GM21619 (cell line): Measurements from ENCODE around the gene LSR.
"Not testable (repeated sequence)": the region's sequence is repeated elsewhere in the genome, so short reads cannot be mapped to it uniquely, and the experiment has no call there.

Experiments used
- ATAC-seq: cut with Tn5 transposase; IDR thresholded peaks from one replicate; pipeline ENCODE4 v1.9.1; 2021; ENCODE audit not compliant: unreplicated experiment

Gene LSR

DNA sequence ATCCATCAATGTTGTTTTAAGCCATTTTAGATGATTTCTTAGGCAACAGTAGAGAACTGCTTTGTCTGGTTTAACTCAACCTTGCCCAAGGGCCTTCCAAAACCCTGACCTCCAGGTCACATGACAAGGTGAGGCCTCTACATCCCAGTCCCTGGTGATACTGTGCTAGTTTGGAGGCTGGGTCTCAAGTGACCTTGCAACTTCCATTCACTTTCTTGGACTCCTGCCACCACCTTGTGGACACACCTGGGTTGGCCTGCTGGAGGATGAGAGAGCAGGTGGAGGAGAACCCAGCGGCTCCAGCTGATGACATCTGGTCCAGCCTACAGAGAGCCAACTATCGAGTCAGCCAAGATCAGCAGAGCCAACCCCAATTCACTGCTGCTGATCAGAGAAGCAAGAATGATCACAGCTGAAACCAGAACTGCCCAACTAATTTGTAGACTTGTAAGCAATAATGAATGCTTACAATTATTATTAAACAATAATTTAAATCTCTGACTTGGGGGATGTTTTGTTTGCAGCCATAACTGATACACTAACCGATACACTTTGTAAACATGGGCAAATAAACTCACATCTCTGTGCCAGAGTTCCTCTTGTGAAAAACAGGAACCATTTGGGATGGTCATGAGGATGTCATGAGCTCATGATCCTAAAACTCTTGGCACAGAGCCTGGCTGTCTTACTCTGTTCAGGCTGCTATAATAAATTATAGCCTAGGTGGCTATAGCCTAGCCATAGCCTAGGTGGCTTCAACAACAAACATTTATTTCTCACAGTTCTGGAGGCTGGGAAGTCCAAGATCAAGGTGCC is 31.8 kb upstream of the LSR start:
- ATAC-seq, result no peak

DNA sequence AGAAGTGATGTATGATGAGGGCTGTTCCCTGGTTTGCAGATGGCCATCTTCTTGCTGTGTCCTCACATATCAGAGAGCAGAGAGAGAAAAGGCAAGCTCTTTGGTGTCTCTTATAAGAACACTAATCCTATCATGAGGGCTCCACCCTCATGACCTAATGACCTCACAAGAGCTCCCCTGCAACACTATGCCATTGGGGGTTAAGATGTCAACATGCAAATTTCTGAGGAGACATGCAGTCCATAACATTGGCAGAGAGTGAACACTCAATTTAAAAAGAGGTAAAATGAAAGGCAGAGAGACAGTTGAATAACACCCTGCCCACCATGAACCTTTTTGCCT is 31.2 kb upstream of the LSR start:
- ATAC-seq, result no peak

DNA sequence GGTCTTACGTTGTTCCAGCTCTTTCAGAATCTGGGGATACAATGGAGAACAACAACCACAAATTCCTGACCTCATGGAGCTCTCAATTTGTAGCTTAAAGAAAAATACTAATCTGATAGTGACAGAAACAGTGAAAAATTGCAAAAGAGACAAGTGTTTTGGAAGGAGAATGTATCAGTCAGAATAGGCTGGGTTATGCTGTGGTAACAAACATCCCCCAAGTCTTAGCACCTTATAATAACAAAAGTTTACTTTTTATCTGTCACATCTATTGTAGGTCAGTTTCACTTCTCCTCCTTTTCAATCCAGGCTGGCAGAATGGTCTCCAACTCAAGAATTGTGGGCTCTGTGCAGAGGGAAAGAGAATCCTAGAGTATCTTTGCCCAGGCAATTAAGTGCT is 29.8 kb upstream of the LSR start:
- ATAC-seq, result no peak

DNA sequence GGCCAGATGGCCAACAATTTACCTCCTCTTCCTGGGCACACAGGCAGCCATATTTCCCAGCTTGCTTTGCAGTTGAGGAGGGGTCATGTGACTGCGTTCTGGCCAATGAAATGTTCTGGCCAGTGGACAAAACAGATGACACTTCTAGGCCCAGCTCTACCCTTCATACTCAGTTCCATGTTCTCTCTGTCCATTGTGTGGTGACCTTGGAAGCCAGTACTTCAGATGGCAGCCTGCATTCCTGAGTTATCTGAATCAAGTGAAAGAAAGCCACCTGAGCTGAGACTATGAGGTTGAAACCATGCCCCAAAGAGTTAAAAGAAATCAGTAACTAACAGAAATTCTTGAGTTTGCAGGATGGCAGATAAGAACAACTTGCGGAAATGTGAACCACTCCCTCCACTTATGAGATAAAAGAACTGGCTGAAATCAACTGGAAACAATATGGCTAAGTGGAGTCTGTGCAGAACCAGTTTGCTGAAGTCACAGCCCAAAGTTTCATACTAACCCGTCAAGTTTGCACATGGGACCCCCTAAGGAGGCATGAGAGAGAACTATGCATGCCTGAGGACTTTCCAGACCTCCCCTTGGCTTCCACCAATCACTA is 28.4 kb upstream of the LSR start:
- no peak for ATAC-seq

DNA sequence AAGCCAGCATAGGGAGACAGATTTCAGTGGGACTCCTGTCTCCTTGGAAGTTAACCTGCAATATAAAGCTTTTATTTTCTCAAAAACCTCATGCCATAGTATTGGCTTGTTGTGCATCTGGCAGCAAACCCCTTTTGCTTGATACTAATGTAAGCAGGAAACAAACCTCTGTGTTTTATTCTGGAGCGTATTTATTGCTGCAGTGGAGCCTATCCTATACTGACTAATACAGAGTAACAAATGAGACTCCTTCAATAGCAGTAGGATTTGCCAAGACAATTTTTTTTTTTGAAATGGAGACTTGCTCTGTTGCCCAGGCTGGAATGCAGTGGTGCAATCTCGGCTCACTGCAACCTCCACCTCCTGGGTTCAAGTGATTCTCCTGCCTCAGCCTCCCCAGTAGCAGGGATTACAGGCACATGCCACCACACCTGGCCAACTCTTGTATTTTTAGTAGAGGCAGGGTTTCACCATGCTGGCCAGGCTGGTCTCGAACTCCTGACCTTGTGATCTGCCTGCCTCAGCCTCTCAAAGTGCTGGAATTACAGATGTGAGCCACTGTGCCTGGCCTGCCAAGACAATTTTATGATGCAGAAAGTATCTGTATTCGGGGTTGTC is 27.7 kb upstream of the LSR start:
- not testable (repeated sequence) for ATAC-seq

DNA sequence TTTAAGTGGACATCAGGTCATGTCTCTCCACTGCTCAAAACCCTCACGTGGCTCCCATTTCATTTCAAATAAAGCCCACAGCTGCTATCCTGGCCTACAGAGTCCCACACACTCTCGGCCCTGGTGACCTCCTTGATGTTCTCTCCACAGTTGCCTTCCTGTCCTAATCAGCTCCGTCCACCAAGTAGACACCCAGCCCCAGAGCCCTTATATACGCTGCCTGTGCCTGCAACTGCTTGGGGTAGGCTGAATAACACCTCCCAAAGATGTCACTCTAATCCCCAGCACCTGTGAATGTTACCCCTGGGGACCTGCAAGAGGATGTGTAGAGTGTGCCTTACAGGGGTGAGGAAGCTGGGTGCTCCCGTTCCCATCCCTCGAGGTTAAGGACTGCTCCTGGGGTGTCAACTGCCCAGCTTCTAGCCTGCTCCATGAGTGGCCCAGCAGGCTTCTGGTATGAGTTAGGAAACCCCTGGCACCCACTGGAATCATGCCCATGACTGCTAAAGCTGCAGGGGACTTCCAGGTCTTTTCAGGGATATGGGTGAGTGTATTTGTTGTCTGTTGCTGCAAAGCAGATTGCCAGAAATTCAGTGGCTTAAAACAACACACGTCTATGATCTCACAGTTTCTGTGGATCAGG is 26.3 kb upstream of the LSR start:
- no peak for ATAC-seq

DNA sequence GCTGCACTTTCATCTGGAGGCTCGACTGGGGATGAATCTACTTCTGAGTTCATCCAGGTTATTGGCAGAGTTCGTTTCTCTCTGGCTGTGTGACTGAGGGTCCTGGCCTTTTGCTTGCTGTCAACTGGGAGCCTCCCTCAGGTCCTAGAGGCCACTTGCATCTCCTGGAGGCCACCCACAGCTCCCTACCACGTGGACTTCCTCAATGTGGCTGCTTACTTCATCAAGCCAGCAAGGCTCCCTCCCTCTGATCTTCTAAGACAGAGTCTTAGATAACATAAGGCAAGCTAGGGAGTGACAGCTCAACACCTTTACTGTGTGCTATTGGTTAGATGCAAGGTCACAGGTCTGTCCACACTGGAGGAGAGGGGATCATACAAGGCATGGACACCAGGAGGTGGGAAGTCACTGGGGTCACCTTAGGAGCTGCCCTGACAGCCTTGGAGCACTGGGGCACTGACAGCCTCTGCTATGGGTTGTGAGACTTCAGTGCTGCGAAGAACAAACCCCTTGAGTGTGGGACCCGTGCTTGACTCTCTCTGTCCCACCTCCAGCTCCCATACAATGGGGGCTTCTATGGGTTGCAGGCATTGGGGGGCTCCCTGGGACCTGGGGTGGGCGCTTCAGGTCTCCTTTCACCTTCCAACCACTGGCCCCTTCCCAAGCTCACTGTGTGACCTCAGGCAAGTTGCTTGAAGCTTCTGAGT is 25.6 kb upstream of the LSR start:
- no peak for ATAC-seq

DNA sequence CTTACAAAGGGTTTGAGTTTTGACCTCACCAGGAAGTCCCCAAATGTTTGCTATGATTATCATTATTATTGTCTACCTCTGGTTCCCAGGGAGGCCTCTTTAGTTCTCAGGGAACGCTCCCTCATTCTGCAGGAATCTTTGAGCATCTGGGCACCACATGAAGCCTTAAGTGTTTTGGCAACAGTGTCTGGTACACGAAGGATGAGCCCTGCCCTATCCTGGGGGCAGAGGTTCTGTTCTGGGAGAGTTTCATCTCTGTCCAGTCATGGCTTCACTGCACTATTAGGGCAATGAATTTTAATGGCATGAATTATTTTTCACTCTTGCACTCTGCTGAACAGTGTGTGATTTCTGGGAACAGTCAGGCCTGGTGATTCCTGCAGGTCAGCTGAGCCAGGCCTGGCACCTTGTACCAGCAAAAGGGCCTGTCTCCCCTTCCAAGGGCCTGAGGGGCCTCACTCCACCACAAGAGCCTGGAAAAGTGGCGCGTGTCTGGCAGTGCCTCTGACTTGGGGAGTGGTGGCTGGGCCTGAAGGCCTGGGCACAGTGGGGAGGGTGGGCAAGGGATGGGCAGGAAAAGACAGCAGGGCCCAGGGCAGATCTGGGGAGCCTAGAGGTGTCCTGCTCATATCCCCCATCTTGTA is 24.8 kb upstream of the LSR start:
- ATAC-seq, result no peak

DNA sequence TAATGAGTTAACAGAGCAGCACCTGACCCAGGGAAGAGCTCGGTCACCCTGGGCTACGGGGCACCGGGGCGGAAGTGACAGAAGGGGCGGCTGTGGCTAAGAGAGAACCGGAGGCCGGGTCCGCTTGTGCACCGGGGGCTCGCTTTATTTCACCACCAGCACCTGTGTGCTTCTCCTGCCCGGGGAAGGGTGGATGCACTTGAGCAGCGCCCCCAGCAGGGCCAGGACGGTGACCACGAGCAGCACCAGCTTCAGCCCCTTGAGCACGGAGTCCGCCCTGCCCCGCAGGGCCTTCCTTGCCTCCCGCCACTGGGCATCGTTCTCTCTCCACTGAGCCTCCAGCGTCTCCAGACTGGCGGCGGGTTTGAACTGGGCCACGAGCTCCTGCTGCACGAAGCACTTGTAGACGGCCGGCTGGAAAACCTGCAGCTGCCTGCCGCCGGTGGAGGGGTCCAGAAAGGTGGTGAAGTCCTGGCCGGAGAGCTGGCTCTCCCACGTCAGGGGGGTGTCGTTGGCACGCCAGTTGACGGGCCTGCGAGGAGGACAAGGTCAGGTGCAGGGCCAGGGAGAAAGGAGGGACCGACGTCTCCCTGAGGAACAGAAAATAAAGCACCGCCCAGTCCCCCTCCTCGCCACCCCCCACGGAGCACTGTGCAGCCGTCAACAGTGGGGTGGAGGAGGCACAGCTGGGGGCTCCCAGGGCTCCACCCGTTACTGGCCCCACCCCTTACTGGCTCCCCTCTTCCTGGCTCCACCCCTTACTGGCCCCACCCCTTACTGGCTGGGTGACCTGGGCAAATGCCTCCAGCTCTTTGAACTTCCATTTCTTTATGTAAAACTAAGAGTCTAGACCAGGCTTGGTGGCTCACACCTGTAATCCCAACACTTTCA is 23.9 kb upstream of the LSR start:
- no peak for ATAC-seq

DNA sequence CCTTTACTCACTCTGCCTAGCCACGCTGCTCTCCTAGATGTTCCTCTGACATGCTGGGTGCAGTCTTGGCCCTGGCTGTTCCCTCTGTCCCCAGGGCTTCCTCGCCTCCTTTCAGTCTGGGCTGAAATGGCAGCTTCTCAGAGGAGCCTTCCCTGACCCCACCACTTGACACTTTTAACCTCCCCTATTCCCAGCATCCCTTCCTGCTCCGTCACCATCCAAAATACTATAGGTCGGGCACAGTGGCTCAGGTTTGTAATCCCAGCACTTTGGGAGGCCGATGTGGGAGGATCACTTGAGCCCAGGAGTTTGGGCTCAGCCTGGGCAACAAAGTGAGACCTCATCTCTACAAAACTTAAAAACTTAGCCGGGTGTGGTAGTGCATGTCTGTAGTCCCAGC is 22.9 kb upstream of the LSR start:
- ATAC-seq, result no peak

DNA sequence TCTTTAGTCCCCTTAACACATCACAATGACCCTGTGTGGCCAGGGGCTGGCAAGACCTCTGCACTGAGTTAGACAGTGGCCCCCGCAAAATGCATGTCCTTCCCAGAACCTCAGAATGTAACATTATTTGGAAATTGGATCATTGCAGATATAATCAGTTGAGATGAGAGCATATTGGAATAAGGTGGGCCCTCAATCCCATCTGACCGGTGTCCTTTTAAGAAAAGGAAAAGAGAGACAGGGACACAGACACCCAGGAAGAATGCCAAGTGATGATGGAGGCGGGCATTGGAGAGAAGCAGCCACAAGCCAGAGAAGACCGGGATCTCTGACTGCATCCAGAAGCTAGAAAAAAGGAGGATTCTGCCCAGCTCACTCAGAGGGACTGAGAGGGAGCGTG is 22.1 kb upstream of the LSR start:
- ATAC-seq, result no peak

DNA sequence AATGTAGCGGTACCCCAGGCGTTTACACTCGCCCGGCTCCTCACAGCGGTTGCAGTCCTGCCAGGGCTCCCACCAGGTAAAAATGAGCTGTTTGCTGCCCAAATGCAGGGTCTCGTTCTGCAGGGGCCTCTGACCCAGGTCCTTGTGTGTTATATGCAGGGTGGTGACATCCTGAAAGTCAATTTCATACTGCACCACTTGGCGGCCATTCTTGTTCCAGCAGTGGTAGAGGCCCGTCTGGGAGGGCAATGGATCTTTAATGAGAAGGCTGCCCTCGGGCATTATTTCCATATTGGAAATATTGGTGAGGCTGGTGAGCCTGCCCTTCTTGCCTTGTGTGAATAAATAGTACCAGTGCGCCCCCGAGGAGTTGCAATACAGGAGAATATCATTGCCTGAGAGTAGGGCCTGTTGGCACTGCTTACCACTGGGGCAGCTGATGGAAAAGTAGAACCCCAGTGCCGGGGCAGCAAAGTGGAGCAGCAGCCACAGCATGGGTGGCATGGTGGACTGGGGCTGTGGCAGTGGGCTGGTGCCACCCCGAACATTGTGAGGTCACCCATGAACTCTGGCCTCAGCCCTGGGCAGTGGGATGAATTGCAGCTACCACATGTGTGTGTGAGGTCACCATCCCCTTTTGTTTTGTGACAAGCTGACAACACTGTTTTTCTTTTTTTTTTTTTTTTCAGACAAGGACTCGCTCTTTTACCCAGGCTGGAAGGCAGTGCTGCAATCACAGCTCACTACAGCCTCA is 20.4 kb upstream of the LSR start, which contains the start of gene FAM187B:
FAM187B (minus strand) TSS at position 563 of the 754 bp plus-strand sequence; CDS start at position 504, 59 bp downstream.
- no peak for ATAC-seq

DNA sequence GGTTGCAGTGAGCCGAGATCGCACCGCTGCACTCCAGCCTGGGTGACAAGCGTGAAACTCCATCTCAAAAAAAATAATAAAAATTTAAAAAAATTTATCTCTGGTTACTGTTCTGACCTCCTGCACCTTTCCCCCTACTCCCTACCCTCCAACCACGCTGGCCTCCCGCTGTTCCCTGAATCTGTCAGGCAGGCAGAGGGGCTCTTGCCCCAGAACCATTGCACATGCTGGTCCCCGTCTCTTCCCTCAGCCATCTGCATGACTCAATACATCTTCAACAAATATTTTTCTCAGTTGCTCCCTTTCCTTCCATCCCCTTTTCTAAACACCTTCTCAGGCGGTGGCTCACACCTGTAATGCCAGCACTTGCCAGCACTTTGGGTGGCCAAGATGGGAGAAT is 19.2 kb upstream of the LSR start:
- no peak for ATAC-seq

DNA sequence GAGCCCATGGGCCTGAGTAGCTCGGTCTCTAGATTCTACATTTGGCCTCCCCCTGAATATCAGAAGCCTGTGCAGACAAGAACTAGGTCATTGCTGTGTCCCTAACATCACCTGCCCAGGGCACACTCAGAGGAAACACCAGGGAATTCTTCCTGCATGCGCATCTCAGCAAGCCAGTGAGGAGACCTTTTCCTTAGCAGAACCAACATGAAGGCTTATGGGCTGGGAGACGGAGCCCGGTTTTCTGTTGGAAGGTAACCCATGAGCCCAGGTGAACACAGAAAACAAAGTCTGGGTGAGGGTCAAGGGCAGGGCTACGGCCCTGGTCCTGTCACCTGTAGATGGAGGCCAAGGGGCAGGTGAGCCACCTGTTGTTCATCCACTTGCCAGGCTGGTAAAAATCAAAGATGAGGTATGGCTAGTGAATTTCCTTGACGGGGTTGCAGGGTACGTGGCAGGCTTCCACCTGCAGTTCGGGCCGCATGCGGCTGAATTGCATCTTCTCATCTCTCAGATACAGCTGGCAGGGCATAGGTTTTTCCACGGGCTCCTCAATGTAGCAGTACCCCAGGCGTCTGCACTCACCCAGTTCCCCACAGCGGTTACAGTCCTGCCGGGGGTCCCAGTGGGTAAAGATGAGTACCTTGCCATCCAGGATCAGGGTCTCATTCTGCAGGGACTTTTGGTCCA is 16.7 kb upstream of the LSR start:
- no peak for ATAC-seq

DNA sequence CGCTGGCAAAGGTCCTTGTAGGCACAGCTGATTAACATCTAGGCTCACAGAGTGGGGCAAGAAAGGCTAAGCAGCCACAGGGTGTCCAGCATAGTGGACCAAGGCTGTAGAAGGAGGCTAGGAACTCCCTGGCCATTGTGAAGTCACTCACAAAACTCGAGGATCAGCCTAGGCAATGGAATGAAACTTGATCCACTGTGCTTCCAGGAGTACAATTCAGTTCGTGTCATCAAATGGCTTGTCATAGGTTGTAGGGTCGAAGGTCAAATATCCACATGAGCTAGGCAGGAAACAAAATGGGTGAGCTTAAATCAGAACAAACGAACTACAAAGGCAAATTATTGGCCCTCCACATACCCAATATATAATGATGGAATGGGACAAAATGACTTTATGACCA is 15.9 kb upstream of the LSR start:
- no peak for ATAC-seq

DNA sequence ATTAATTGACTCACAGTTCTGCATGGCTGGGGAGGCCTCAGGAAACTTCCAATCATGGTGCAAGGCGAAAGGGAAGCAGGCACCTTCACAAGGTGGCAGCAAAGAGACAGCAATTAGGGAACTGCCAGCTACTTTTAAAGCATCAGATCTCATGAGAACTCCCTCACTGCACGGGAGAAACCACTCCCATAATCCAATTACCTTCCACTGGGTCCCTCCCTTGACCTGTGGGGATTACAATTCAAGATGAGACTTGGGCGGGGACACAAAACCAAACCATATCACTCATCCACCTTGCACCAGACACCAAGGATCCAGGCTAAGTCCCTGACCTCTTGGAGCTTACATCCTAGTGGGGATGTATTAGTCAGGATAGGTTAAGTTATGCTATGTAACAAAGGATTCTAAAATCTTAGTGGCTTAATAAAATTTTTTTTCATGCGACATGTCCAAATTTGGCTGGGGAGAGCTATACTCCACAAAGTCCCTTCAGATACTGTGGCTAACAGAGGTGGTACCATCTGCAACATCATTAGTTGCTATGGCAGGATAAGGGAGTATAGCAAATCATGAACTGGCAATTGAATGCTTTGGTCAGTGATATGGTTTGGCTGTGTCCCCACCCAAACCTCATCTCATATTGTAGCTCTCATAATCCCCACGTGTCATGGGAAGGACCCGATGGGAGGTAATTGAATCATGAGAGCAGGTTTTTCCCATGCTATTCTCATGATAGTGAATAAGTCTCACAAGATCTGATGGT is 12.0 kb upstream of the LSR start:
- ATAC-seq, result no peak

DNA sequence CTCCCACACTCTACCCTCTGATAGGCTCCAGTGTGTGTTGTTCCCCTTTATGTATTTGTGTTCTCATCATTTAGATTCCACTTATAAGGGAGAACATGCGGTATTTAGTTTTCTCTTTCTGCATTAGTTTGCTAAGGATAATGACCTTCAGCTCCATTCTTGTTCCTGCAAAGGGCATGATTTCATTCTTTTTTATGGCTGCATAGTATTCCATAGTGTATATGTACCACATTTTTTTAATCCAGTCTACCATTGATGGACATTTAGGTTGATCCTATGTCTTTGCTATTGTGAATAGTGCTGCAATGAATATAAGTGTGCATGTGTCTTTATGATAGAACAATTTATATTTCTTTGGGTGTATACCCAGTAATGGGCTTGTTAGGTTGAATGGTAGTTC is 9.2 kb upstream of the LSR start:
- ATAC-seq, result not testable (repeated sequence)

DNA sequence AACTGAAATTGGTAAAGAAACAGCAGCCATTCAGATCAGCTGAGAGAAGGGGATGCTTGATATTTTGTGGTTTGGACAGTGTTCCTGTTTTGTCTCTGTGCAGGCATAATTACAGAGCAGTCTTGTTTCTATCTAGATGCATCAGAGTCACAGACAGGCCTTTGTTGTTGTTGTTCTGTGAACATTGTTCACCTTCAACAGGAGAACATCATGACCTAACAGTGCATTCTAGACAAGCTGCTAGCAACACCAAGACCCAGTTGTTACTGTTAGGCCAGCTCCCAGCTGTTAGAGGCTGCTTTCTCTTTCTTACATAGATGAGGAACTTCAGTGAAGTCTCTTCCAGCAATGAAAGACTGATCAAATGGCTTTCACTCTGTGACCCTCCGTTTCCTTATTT is 8.5 kb upstream of the LSR start:
- ATAC-seq, result no peak
